Stomach (tissue), 4 donors: ENCODE measurements around the gene MYBBP1A.

Experiments
- POLR2A ChIP-seq, 4 donors: fragments of 450-650 bp; IDR thresholded peaks; one replicate each; pipeline ENCODE4 v1.6.1; 2016; ENCODE audit warnings: antibody characterized with exemption in 4 of 4, control low read depth in 2 of 4, mild to moderate bottlenecking in 1 of 4, moderate library complexity in 1 of 4
- TF ChIP-seq, protein P1 (sequence below), 7 experiments: fragments of 450-650 bp in 4 of 7; fragments of 200-600 bp in 3 of 7; sonication (generic) in 3 of 7; IDR thresholded peaks; one replicate each; pipeline ENCODE4 v1.5.1; 2016 to 2019; ENCODE audit warnings: antibody characterized with exemption in 7 of 7, control low read depth in 2 of 7, mild to moderate bottlenecking in 1 of 7

GRCh38 chr17:4545217-4545951, 9.8 kb downstream of the MYBBP1A start:
- TF ChIP-seq, protein P1, sequence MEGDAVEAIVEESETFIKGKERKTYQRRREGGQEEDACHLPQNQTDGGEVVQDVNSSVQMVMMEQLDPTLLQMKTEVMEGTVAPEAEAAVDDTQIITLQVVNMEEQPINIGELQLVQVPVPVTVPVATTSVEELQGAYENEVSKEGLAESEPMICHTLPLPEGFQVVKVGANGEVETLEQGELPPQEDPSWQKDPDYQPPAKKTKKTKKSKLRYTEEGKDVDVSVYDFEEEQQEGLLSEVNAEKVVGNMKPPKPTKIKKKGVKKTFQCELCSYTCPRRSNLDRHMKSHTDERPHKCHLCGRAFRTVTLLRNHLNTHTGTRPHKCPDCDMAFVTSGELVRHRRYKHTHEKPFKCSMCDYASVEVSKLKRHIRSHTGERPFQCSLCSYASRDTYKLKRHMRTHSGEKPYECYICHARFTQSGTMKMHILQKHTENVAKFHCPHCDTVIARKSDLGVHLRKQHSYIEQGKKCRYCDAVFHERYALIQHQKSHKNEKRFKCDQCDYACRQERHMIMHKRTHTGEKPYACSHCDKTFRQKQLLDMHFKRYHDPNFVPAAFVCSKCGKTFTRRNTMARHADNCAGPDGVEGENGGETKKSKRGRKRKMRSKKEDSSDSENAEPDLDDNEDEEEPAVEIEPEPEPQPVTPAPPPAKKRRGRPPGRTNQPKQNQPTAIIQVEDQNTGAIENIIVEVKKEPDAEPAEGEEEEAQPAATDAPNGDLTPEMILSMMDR (IDR thresholded peaks at IDR 0.05), result no peak
- TF ChIP-seq POLR2A (IDR thresholded peaks at IDR 0.05), result no peak
